HG03280 (cell line): Measurements from ENCODE around the gene AUH.

Experiments
- ATAC-seq: cut with Tn5 transposase; IDR thresholded peaks from one replicate; pipeline ENCODE4 v1.9.1; 2021; ENCODE audit warnings: mild to moderate bottlenecking, moderate library complexity; ENCODE audit not compliant: unreplicated experiment

The AUH gene

GRCh38 chr9:91341258-91341746 lies 20.4 kb downstream of the AUH start:
- no peak for ATAC-seq

GRCh38 chr9:91340395-91340967 lies 21.2 kb downstream of the AUH start:
- no peak for ATAC-seq

- ATAC-seq = no peak
These were observed 23.0 kb downstream of the AUH start for GRCh38 chr9:91338681-91339080.

GRCh38 chr9:91336786-91337185 lies 24.9 kb downstream of the AUH start:
- no peak for ATAC-seq

GRCh38 chr9:91334053-91334452 lies 27.7 kb downstream of the AUH start:
- no peak for ATAC-seq

GRCh38 chr9:91333551-91333950 lies 28.2 kb downstream of the AUH start:
- ATAC-seq = no peak

DNA sequence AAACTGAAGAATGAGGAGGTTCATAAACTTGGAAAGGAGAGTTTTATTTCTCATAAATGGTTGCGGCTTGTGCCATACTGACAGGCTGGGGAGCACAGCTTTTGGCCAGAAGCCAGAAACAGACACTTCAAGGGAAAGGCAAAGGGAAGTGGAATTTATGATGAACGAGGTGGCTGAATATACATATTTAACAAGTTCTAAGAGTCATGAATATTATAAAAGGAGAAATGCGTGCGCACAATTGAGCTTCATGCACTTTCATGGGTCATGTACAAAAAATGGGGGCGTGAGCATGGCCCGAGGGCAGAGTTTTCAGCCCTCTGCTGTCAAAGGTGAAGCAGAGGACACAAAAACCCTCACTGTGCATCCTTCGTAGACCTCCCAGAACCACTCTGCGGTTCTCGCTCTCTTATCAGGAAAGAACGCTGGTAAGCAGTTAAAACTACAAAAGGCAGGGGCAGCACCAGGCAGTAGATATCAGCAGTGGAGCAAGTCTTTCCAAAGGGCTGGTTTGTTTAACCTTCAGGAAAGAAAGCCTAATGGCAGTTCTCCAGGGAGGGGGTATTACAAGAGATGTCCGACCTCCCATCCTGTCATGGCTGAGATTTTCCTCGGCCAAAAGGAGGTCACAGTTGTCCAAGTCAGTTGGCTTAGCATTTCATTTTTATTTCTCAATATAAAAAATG lies 29.0 kb downstream of the AUH start:
- no peak for ATAC-seq

- ATAC-seq = no peak
These were observed 29.9 kb downstream of the AUH start for GRCh38 chr9:91331849-91332248.

DNA sequence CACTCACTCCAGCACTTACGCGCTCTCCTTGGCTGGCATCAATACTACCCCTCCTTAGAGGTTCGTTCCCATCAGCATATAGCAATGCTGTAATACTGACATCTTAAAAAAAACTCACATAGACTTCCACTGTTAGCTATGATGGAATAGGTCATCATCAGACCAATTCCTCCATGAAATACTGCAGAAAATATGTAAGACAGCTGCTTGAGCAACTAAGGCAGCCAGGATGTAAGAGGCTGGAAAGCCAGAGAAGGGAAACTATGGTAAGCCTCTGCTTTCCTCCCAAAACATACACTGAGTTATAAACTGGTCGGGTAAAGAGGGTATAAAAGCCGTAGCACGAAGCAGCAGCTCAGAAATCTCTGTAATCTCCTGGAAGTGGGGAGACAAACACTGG lies 33.5 kb downstream of the AUH start:
- no peak for ATAC-seq

GRCh38 chr9:91321691-91322090 lies 40.0 kb downstream of the AUH start:
- no peak for ATAC-seq

DNA sequence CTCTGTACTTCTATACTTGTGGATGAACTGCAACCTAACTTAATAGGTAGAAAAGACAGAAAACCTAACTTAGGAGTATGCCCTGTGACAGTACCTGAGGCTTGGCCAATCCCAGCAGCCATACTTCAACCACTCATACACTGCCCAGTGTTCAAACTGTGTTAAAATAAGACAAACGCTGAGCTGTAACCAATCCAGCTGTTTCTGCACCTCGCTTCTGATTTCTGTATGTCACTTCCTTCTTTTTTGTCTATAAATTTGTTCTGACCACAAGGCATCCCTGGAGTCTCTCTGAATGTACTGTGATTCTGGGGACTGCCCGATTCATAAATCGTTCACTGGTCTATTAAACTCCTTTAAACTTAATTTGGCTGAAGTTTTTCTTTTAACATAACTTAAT lies 41.4 kb downstream of the AUH start:
- no peak for ATAC-seq

- ATAC-seq = no peak
These were observed 45.6 kb downstream of the AUH start for GRCh38 chr9:91316093-91316492.

GRCh38 chr9:91315191-91315590 lies 46.5 kb downstream of the AUH start:
- ATAC-seq = no peak

- ATAC-seq = no peak
These were observed 48.9 kb downstream of the AUH start for GRCh38 chr9:91312717-91313325.

DNA sequence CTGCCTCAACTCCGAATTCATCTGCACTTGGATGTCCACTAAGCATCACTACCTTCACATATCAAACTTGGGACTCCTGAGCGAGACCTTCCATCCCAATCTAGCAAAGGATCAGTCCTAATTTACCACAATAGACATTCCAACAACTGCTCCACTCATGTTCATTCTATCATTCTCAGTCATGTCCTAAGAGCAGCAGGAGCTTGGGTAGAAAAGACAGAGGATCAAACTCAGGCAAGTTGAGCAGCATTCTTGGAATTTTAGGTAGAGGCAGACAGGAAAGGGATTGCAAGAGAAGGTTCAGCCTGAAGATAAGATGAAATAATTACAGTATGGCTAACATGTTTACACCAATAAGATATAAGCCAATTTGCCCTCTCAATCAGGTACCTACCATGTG lies 51.7 kb downstream of the AUH start:
- ATAC-seq = no peak

DNA sequence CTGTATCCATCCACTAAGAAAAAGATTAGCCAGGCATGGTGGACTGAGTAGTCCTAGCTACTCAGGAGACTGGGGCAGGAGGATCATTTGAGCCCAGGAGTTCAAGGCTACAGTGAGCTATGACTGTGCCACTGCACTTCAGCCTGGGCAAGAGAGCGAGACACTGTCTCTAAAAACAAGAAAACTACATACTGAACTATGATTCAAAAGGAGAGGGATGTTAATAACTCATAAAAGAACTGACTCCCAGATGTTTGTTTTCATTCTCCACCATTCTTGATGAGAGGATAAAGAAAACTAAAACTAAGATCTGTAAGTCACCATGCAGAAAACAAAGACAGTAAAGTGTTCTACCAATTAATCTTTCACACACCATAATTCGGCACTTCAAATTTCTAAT lies 53.5 kb downstream of the AUH start:
- no peak for ATAC-seq

GRCh38 chr9:91307279-91307678 lies 54.4 kb downstream of the AUH start:
- ATAC-seq = no peak

- no peak for ATAC-seq
These were observed 55.5 kb downstream of the AUH start for GRCh38 chr9:91306296-91306630.

- ATAC-seq = no peak
These were observed 56.0 kb downstream of the AUH start for GRCh38 chr9:91305596-91306295.

- ATAC-seq = no peak
These were observed 57.8 kb downstream of the AUH start for GRCh38 chr9:91303741-91304415.

DNA sequence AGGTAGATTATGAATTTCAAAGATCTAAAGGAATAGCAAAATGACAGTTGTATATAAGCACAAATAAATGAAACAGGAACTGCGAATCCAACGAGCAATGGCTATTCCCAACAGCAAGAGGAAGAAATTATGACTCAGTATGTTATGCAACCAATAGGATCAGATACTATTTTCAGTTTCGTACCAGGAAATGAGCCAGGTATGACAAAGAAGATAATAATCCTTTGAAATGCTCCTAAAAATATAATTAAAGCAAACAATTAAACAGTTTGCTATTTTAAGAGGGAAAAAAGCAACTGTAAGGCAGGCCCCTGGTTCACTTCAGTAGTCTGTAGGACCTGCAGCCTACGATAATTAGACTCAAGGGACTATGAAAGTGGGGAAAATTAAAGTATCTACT lies 58.9 kb downstream of the AUH start:
- ATAC-seq = no peak
